ENCODE results near the gene NEAT1.

Gene NEAT1

DNA sequence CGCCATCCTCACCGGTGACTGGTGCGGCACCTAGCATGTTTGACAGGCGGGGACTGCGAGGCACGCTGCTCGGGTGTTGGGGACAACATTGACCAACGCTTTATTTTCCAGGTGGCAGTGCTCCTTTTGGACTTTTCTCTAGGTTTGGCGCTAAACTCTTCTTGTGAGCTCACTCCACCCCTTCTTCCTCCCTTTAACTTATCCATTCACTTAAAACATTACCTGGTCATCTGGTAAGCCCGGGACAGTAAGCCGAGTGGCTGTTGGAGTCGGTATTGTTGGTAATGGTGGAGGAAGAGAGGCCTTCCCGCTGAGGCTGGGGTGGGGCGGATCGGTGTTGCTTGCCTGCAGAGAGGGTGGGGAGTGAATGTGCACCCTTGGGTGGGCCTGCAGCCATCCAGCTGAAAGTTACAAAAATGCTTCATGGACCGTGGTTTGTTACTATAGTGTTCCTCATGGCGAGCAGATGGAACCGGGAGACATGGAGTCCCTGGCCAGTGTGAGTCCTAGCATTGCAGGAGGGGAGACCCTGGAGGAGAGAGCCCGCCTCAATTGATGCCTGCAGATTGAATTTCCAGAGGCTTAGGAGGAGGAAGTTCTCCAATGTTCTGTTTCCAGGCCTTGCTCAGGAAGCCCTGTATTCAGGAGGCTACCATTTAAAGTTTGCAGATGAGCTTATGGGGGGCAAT, 1.1 kb downstream of the NEAT1 start:
- H3K27ac ChIP-seq: peak overlapping the region; percentile 100
- TF ChIP-seq CTCF (conservative IDR thresholded peaks at IDR 0.05; ENCODE audit: low read depth, low read length): peak; percentile 27
- peak overlapping the region; percentile 22 for H3K4me3 ChIP-seq (IDR thresholded peaks at IDR 0.05; ENCODE audit: insufficient read depth, low read depth, low read length)
- H3K9ac ChIP-seq: peak overlapping the region; percentile 99
- no peaks in the 10 kb centered on the region for H3K27me3 ChIP-seq (ENCODE audit: insufficient read depth, low read depth)
- no peaks in the 10 kb centered on the region for H3K36me3 ChIP-seq (ENCODE audit: insufficient read depth)
- H3K4me2 ChIP-seq: peak overlapping the region; percentile 96
- H3K4me1 ChIP-seq (ENCODE audit: low read depth, poor library complexity, severe bottlenecking): peaks cover 56% of the 10 kb centered on the region
- peaks cover 33% of the 10 kb centered on the region for H4K20me1 ChIP-seq (ENCODE audit: insufficient read depth)
- H3K79me2 ChIP-seq (ENCODE audit: insufficient read depth, low read depth): peaks cover 86% of the 10 kb centered on the region
- no peak overlapping the region for H2AFZ ChIP-seq (ENCODE audit: low read depth)

GRCh38 chr11:65424205-65425104, 1.9 kb downstream of the NEAT1 start:
- peak overlapping the region; percentile 22 for H3K4me3 ChIP-seq (IDR thresholded peaks at IDR 0.05; ENCODE audit: insufficient read depth, low read depth, low read length)
- H3K27ac ChIP-seq: peak overlapping the region; percentile 100
- peaks cover 90% of the 10 kb centered on the region for H3K79me2 ChIP-seq (ENCODE audit: insufficient read depth, low read depth)
- H3K36me3 ChIP-seq (ENCODE audit: insufficient read depth): no peaks in the 10 kb centered on the region
- peaks cover 62% of the 10 kb centered on the region for H3K4me1 ChIP-seq (ENCODE audit: low read depth, poor library complexity, severe bottlenecking)
- no peaks in the 10 kb centered on the region for H3K27me3 ChIP-seq (ENCODE audit: insufficient read depth, low read depth)
- no peak overlapping the region for H2AFZ ChIP-seq (ENCODE audit: low read depth)
- TF ChIP-seq CTCF (conservative IDR thresholded peaks at IDR 0.05; ENCODE audit: low read depth, low read length): no peak
- peak overlapping the region; percentile 99 for H3K9ac ChIP-seq
- peaks cover 33% of the 10 kb centered on the region for H4K20me1 ChIP-seq (ENCODE audit: insufficient read depth)
- peak overlapping the region; percentile 96 for H3K4me2 ChIP-seq

GRCh38 chr11:65425105-65425970, 2.7 kb downstream of the NEAT1 start:
- Histone ChIP-seq H3K27ac (peak overlapping the region; percentile 100), H4K20me1 (ENCODE audit: insufficient read depth) (peaks cover 33% of the 10 kb centered on the region), H3K4me3 (IDR thresholded peaks at IDR 0.05; ENCODE audit: insufficient read depth, low read depth, low read length) (no peak overlapping the region), H3K9ac (peak overlapping the region; percentile 99), H3K79me2 (ENCODE audit: insufficient read depth, low read depth) (peaks cover 89% of the 10 kb centered on the region), H3K27me3 (ENCODE audit: insufficient read depth, low read depth) (no peaks in the 10 kb centered on the region), H2AFZ (ENCODE audit: low read depth) (no peak overlapping the region), H3K4me2 (peak overlapping the region; percentile 96), H3K36me3 (ENCODE audit: insufficient read depth) (no peaks in the 10 kb centered on the region), H3K4me1 (ENCODE audit: low read depth, poor library complexity, severe bottlenecking) (peaks cover 68% of the 10 kb centered on the region)
- no peak for TF ChIP-seq CTCF (conservative IDR thresholded peaks at IDR 0.05; ENCODE audit: low read depth, low read length)
